NOMO-1 (cell line): Measurements from ENCODE around the gene SLC23A1.

Experiments used
- DNase-seq, 2 experiments: peaks; one replicate each; lab custom pipeline; 2025; ENCODE audit not compliant: unreplicated experiment in 2 of 2; lab: John Stamatoyannopoulos, UW

SLC23A1 gene

GRCh38 chr5:139408191-139408590 is 25.1 kb upstream of the SLC23A1 start:
- no peak for DNase-seq

- DNase-seq, result peak; percentile 58 to 78
Measured at GRCh38 chr5:139407517-139407916, 24.4 kb upstream of the SLC23A1 start.

- no peak for DNase-seq
Measured at GRCh38 chr5:139406963-139407362, 23.9 kb upstream of the SLC23A1 start.

- DNase-seq, result no peak
Measured at GRCh38 chr5:139404484-139404840, 21.4 kb upstream of the SLC23A1 start.

GRCh38 chr5:139403787-139404483 is 20.8 kb upstream of the SLC23A1 start, which contains the start of gene SPATA24:
SPATA24 (minus strand) TSS chr5:139404089; CDS start chr5:139404060, 29 bp downstream.
- peak; percentile 98 to 99 for DNase-seq

GRCh38 chr5:139403418-139403786 is 20.3 kb upstream of the SLC23A1 start:
- no peak for DNase-seq

GRCh38 chr5:139402561-139403158 is 19.6 kb upstream of the SLC23A1 start:
- DNase-seq, result peak in 1 of 2 experiments; percentile 2

- no peak for DNase-seq
Measured at GRCh38 chr5:139401546-139401945, 18.4 kb upstream of the SLC23A1 start.

GRCh38 chr5:139399501-139400121 is 16.5 kb upstream of the SLC23A1 start:
- DNase-seq, result no peak

GRCh38 chr5:139397921-139398320 is 14.8 kb upstream of the SLC23A1 start:
- DNase-seq, result no peak

GRCh38 chr5:139396691-139397090 is 13.6 kb upstream of the SLC23A1 start:
- DNase-seq, result no peak

- no peak for DNase-seq
Measured at GRCh38 chr5:139395844-139396640, 12.9 kb upstream of the SLC23A1 start.

GRCh38 chr5:139394654-139395566 is 11.8 kb upstream of the SLC23A1 start, which contains the start of gene PROB1:
PROB1 (minus strand) TSS chr5:139395104; CDS start chr5:139395081, 23 bp downstream.
- DNase-seq, result no peak

- peak in 1 of 2 experiments; percentile 7 for DNase-seq
Measured at GRCh38 chr5:139394123-139394653, 11.1 kb upstream of the SLC23A1 start.

GRCh38 chr5:139393497-139394122 is 10.5 kb upstream of the SLC23A1 start:
- DNase-seq, result no peak

GRCh38 chr5:139392678-139393496 is 9.8 kb upstream of the SLC23A1 start:
- peak; percentile 85 to 86 for DNase-seq

GRCh38 chr5:139392324-139392677 is 9.2 kb upstream of the SLC23A1 start:
- DNase-seq, result no peak

GRCh38 chr5:139391570-139392323 is 8.7 kb upstream of the SLC23A1 start:
- no peak for DNase-seq
